8988T (cell line): Measurements from ENCODE around the gene RASA2.
A peak's percentile ranks its signal among the peaks of the same experiment; 100 is the strongest.
"Not testable (repeated sequence)": the region's sequence is repeated elsewhere in the genome, so short reads cannot be mapped to it uniquely, and the experiment has no call there.

Experiments
- DNase-seq: peaks from one replicate; pipeline ENCODE4 v3.0.0; 2011

RASA2 gene

DNA sequence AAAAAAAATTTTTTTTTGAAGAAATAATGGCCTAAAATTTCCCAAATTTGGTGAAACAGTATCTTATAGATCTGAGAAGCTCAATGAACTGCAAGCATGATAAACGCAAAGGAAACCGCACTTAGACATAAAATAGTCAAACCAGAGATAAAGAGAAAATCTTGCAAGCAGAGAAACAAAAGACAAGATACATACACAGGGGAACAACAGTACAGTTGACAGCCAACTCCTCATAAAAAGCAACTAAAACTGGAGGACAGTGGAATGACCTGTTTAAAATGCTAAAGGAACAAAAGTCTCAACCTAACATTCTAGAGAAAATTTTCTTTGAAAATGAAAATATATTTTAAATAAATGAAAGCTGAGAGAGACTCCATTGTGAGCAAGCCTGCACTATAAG lies 107.5 kb downstream of the RASA2 start:
- DNase-seq: no peak

DNA sequence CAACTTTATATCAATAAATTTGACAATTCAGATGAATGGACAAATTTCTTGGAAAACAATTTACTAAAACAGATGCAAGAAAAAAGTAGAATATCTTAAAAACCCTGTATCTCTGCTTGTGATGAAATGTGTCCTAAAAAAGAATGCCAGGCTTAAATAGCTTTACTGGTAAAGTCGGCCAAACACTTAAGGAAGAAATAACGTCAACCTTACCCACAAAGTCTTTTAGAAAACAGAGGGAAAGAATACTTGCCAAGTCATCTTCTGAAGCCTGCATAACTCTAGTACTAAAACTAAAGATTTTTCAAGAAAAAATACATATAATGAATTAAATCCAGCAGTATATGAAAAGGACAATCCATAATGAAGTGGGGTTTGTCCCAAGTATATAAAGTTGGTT lies 111.1 kb downstream of the RASA2 start:
- DNase-seq: no peak

- DNase-seq: no peak
These were observed 113.5 kb downstream of the RASA2 start for GRCh38 chr3:141600331-141600730.

DNA sequence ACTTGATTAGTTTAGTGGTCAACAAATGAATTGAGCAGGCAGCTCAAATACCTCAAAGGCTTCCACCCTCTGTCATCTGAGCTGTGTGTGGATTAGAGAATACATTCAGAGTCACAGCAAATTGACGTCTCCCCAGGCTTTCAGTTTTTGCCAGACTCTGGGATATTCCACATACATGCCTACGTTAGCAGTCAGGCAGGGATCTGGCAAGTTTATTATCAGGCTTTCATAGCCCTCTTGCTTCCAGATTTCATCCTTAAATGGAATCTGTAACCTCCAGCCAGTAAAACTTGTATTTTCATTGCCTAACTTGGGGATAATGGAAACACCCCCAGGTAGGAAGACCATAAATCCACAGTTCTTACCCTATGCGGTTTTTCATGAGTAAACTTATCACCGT lies 115.9 kb downstream of the RASA2 start:
- DNase-seq: no peak

- DNase-seq: no peak
These were observed 116.7 kb downstream of the RASA2 start for GRCh38 chr3:141603473-141604035.

DNA sequence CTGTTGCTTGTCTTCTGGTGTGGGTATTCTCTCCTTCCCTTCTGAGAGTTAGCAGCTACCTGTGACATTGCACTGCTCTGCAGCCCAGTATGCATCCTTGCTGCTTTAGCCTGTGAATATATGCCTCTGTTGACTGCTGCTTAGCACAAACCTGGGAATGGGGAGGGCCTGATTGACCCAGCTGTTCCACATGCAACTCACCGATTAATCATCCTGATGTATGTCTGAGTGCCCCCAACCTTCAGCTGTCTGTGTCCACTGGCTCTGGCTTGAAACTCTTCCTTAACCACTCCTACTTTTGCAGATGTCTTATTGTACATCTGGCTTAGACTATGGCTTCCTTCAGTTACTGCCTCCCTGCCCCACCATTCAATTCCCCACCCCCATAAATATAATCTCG lies 119.1 kb downstream of the RASA2 start:
- no peak for DNase-seq

DNA sequence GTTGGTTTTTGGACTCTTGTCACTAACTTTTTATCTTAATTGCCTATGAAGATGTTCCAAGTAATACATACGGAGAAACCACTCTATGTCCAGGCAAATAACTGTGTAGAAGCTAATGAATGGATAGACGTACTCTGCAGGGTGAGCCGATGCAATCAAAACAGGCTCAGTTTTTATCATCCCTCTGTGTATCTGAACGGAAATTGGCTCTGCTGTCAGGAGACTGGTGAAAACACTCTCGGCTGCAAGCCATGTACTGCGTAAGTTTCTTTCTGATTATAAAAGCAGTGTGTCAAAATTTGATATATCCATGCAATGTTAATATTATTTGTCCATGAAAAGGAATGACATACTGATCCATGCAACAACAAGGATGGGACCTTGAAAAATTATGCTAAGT lies 121.6 kb downstream of the RASA2 start:
- DNase-seq: no peak

DNA sequence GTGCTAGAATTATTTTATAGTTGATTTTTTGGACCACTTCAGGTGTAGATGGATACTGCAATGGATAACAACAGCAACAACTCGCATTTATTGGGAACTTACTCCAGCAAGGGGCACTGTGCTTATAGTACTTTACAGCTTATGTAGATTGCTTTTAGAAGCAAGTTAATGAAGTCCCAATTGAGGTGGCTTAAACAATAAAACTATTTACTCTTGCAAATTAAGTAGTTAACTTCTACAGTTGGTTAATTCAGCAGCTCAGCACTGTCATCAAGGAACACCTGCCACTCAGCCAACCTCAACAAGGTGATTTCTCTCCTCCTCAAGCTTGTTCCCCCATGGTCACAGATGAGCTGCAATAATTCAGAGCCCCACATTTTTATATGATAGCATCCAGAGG lies 124.1 kb downstream of the RASA2 start:
- DNase-seq: no peak

- no peak for DNase-seq
These were observed 131.5 kb downstream of the RASA2 start for GRCh38 chr3:141618103-141618910.

- DNase-seq: no peak
These were observed 132.1 kb downstream of the RASA2 start for GRCh38 chr3:141618938-141619337.

- DNase-seq: no peak
These were observed 132.6 kb downstream of the RASA2 start for GRCh38 chr3:141619450-141619849.

GRCh38 chr3:141623691-141624090 lies 136.9 kb downstream of the RASA2 start:
- no peak for DNase-seq

DNA sequence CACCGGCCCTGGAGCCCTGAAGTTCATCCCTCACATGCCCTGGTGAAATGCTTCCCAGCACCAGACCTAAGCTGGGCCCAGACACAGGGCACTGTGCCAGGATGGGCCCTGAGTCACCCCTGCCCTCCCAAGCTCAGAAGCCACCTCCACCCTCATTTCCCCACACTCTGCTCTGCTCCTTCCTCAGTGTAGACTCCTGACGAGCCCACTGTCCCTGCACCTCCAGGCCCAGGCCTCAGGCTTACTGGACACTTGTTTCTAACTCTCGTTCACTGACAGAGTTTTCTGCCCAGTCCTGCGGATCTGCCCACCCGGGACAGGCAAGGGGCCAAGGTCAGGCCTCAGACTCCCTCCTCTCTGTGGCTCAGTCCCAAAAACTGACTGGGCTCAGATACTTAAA lies 138.7 kb downstream of the RASA2 start:
- no peak for DNase-seq

- not testable (repeated sequence) for DNase-seq
These were observed 141.5 kb downstream of the RASA2 start for GRCh38 chr3:141628334-141628733.

DNA sequence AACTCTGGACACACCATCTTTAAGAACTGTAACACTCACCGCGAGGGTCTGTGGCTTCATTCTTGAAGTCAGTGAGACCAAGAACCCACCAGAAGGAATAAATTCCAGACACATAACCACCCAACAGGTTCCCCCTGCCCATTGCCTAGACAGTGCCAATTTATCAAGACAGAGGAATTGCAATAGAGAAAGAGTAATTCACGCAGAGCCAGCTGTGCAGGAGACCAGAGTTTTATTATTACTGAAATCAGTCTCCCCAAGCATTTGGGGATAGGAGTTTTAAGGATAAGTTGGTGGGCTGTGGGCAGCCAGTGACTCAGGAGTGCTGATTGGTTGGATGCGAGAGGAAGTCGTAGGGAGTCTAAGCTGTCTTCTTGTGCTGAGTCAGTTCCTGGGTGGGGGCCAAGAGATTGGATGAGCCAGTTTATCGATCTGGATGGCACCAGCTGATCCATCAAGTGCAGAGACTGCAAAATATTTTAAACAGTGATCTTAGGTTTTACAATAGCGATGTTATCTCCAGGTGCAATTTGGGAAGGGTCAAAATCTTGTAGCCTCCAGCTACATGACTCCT lies 142.1 kb downstream of the RASA2 start:
- DNase-seq: not testable (repeated sequence)

DNA sequence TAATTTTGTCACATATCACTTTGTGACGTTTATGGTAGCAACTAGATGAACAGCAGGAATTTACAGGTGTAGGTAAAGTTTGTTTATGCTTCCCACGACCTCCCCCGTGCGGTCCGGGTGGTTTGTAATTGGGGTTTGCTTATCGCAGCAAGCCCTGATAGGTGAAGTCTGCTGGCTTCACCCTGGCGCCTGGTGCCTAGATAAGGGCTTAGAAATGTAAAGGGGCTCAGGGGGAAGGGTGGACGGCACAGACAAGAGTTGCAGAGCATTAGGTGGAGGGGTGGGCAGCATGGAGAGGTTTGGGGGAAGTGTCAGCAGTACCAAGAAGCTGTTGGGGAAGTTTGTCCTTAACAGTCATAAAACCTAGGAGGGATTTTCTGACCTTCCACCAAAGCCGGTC lies 143.1 kb downstream of the RASA2 start:
- no peak for DNase-seq

DNA sequence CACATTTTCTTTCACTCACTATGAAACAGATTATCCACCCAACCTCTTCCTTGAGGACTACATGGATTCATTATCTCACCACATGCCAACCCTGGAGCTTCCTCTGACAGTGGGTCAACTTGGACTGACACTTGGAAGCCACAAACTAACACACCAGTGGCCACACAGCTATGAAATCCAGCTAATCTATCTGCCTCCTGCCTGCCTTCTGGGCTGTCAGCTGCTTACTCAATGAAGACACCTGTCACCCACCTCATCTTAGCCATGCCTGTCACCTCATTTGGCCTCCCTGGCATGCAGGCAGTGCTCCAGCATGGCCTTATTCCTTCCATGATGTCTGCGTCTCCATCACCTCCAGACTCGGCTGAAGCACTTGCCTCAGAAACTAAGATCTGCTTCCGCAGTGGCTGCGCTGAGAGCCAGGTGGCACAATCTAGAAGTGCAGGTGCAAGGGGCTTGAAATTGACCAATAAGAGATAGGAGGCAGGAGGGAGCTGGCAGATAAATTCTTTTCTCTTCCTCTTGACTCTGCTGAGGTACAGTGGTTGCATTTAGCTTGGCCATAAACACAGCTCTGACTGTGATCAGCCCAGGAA lies 146.1 kb downstream of the RASA2 start:
- no peak for DNase-seq

DNA sequence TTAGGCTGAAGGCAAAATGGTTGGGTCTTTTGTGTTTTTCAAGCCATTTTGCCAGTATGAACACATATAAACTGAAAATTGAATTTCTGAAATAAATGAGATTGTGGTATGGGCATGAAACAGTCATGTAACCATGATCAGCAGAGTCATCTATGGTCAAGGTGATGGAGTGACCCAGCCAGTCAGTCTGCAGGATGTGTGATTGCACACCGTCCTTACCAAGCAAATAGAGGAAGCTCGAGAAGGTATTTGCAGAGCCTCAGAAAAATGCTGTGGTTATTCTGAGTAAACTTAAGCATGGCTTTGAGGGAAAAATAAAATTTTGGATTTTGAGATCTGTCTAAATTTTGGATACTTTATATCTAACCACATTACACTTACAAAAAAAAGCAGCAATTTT lies 155.4 kb downstream of the RASA2 start:
- no peak for DNase-seq

DNA sequence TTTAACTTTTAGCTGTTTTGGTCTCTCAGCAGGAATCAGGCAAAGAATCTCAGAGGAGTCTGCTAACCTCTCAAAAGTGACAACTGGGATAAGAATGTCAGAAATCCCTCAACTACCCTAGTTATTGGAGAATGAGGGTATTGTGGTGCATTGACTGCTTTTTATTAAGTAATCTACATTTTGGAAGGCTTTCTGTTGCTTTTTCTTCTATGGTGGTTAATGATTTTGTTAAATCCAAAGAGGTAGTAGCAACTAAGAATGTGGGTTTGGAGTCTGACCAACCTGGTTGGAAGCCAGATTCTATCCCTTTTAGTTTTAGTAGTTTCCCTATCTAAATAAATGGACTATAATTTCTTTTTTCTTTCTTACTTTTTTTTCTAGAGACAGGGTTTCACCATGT lies 156.6 kb downstream of the RASA2 start:
- no peak for DNase-seq

DNA sequence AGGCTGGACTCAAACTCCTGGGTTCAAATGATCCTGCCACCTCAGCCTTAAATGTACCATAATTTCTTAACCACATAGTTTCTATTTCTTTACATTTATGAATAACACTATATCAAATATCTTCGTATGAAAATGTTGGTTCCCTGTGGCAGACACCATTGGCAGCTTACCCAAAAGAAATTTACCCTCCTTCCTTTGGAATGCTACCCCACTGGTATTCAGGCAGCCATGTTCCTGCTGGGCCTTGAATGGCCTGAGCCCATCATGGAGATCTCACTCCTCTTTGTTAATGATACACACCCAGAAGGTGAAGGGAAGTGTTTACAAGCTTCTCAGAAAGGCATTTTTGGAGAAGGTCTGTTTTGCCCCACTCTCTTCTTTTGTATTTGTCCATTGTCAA lies 157.0 kb downstream of the RASA2 start:
- DNase-seq: no peak

DNA sequence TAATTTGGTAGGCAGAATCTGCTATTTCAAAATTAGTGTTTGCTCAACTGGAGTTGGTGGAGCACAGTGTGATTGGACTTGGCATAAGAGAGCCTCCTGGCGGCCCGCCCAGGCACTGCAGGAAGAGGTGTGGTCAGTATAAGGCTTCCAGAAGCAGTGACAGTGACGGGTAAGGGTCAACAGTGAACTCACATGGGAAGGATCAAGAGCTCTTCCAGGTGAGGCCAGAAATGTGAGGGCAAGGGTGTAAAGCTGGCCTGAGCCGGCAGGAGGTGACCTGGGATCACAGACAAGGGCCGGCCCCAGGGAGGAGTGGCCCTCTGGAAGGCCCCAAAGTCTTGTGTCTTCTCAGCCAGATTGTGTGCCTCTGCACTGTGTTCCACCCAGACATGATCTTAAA lies 158.1 kb downstream of the RASA2 start:
- no peak for DNase-seq

DNA sequence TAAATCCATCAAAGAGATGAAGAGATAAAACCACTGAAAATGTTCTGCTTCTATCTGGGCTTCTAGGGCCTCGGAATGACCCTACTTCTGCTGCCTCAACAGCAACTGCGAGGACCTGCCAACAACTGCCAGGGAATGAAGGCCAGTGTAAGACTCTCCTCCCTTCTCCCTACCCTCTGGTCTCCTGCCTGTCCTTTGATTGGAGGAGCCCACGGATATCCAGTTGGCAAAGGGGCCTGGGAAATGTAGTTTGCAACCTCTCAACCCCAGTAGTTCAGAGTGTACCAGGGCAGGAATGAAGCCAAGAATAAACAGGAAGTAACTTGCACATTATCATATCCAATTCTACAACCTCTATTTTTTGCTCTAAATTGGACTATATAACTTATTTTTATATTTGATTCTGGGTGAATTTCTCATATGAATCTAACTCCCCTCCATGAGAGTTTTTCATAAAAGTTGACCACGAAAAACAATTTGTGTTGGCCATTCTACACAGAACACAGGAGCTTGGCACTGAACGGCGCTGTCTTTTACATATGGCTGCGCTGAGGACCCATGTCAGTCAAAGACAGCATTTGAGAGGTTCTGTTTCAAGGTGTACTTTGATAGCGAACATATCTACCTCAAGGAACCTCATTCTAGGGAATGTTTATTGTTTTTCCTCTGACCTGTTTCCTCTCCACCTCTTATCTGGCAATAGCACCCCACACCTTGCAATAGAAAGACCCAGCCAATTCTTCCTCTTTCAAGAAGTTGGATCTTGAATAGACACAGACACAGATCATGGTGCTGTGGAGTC lies 160.1 kb downstream of the RASA2 start:
- peak; percentile 45 for DNase-seq

- no peak for DNase-seq
These were observed 160.7 kb downstream of the RASA2 start for GRCh38 chr3:141647562-141647915.
